Epithelial cell of esophagus (primary cell): ENCODE measurements around the gene BIN2.
A peak's percentile ranks its signal among the peaks of the same experiment; 100 is the strongest.
"Not testable (repeated sequence)": the region's sequence is repeated elsewhere in the genome, so short reads cannot be mapped to it uniquely, and the experiment has no call there.

Experiments
- DNase-seq: peaks from one replicate; pipeline ENCODE4 v3.0.0; 2010; ENCODE audit warnings: low read depth
- H3K4me3 ChIP-seq: 2 replicates; pipeline ENCODE4 v1.5.1; 2011; ENCODE audit warnings: mild to moderate bottlenecking, low read length, control low read depth
- CTCF ChIP-seq: IDR thresholded peaks from 2 replicates; pipeline ENCODE4 v1.5.1; 2011; ENCODE audit warnings: low read depth, mild to moderate bottlenecking, low read length, control low read depth, inconsistent platforms; ENCODE audit not compliant: insufficient read depth; ENCODE audit errors: missing control alignments

BIN2 gene

GRCh38 chr12:51346581-51346980 lies 22.6 kb upstream of the BIN2 start, which contains the start of gene CELA1:
TSS of gene CELA1 (minus strand) at chr12:51346679. CDS start at chr12:51346638, 41 bp downstream.
- DNase-seq = no peak
- no peak for TF ChIP-seq CTCF
- no peak within 1 kb of the TSS for H3K4me3 ChIP-seq

GRCh38 chr12:51345681-51346080 lies 21.7 kb upstream of the BIN2 start:
- DNase-seq = no peak
- H3K4me3 ChIP-seq = no peak overlapping the region
- no peak for TF ChIP-seq CTCF

GRCh38 chr12:51343201-51343600 lies 19.2 kb upstream of the BIN2 start:
- peak; percentile 50 for DNase-seq
- no peak for TF ChIP-seq CTCF
- no peak overlapping the region for H3K4me3 ChIP-seq

GRCh38 chr12:51342416-51342815 lies 18.4 kb upstream of the BIN2 start:
- DNase-seq = no peak
- H3K4me3 ChIP-seq = no peak overlapping the region
- no peak for TF ChIP-seq CTCF

GRCh38 chr12:51341251-51342007 lies 17.5 kb upstream of the BIN2 start:
- TF ChIP-seq CTCF = peak; percentile 100
- DNase-seq = peak; percentile 70
- H3K4me3 ChIP-seq = no peak overlapping the region

GRCh38 chr12:51339750-51340149 lies 15.8 kb upstream of the BIN2 start:
- H3K4me3 ChIP-seq = no peak overlapping the region
- TF ChIP-seq CTCF = no peak
- no peak for DNase-seq

- not testable (repeated sequence) for H3K4me3 ChIP-seq, DNase-seq
These were observed 13.4 kb upstream of the BIN2 start for GRCh38 chr12:51337336-51337735.
